H1 (cell line): Measurements from ENCODE around the gene PCNP.

Experiments used
- BCL11A ChIP-seq, 2 experiments: IDR thresholded peaks; one replicate each; pipeline ENCODE4 v1.6.1; 2011; ENCODE audit warnings: low read depth in 2 of 2, low read length in 2 of 2, mild to moderate bottlenecking in 2 of 2
- CTCF ChIP-seq, 3 experiments: IDR thresholded peaks; 1 replicate in 2 of 3; 2 replicates in 1 of 3; pipeline versions ENCODE4 v1.5.1 to v1.6.1; 2011; ENCODE audit warnings: low read length in 3 of 3, mild to moderate bottlenecking in 3 of 3, inconsistent platforms in 2 of 3, low read depth in 1 of 3, moderate library complexity in 1 of 3; ENCODE audit not compliant: insufficient read depth in 1 of 3; ENCODE audit errors: control extremely low read depth in 1 of 3
- EZH2 ChIP-seq: fragments of 200-600 bp; sonication (generic); IDR thresholded peaks from 2 replicates; pipeline ENCODE4 v1.7.1; 2012; ENCODE audit warnings: low read depth, mild to moderate bottlenecking, moderate library complexity, low read length, inconsistent platforms; ENCODE audit not compliant: severe bottlenecking
- GABPA ChIP-seq: IDR thresholded peaks from 2 replicates; pipeline ENCODE4 v1.6.1; 2011; ENCODE audit warnings: mild to moderate bottlenecking, low read length, moderate library complexity, borderline replicate concordance; ENCODE audit not compliant: insufficient read depth
- KDM1A ChIP-seq: fragments of 200-600, 300-600 bp; sonication (generic); IDR thresholded peaks from 2 replicates; pipeline ENCODE4 v1.7.1; 2016; ENCODE audit warnings: mild to moderate bottlenecking, low read length, borderline replicate concordance
- NANOG ChIP-seq: IDR thresholded peaks from 2 replicates; pipeline ENCODE4 v1.6.1; 2011; ENCODE audit warnings: low read length, low read depth, mild to moderate bottlenecking, inconsistent platforms; ENCODE audit not compliant: insufficient read depth, poor library complexity, severe bottlenecking
- NRF1 ChIP-seq: IDR thresholded peaks from 2 replicates; pipeline ENCODE4 v1.6.1; 2011; ENCODE audit warnings: mild to moderate bottlenecking, low read depth, low read length, improper control_type of control experiment
- POLR2A ChIP-seq, 2 experiments: IDR thresholded peaks; 1 replicate in 1 of 2; 2 replicates in 1 of 2; pipeline ENCODE4 v1.6.1; 2011; ENCODE audit warnings: low read depth in 2 of 2, low read length in 2 of 2, mild to moderate bottlenecking in 2 of 2; ENCODE audit errors: control extremely low read depth in 1 of 2
- POLR2AphosphoS5 ChIP-seq: IDR thresholded peaks from 2 replicates; pipeline ENCODE4 v1.6.1; 2011; ENCODE audit warnings: low read depth, low read length
- RFX5 ChIP-seq: IDR thresholded peaks from 2 replicates; pipeline ENCODE4 v1.6.1; 2011; ENCODE audit warnings: low read depth, low read length, improper control_type of control experiment, borderline replicate concordance
- SIN3A ChIP-seq, 2 experiments: IDR thresholded peaks in 1 of 2; conservative IDR thresholded peaks in 1 of 2; 2 replicates each; pipeline ENCODE4 v1.6.1; 2011 to 2012; ENCODE audit warnings: low read length in 2 of 2, improper control_type of control experiment in 1 of 2, low read depth in 1 of 2, mild to moderate bottlenecking in 1 of 2
- TF ChIP-seq, protein P1 (sequence below): IDR thresholded peaks from 2 replicates; pipeline ENCODE4 v1.6.1; 2012; ENCODE audit warnings: low read length, inconsistent platforms

- no peak for TF ChIP-seq EZH2
- no peak for TF ChIP-seq RFX5
- TF ChIP-seq, protein P1, sequence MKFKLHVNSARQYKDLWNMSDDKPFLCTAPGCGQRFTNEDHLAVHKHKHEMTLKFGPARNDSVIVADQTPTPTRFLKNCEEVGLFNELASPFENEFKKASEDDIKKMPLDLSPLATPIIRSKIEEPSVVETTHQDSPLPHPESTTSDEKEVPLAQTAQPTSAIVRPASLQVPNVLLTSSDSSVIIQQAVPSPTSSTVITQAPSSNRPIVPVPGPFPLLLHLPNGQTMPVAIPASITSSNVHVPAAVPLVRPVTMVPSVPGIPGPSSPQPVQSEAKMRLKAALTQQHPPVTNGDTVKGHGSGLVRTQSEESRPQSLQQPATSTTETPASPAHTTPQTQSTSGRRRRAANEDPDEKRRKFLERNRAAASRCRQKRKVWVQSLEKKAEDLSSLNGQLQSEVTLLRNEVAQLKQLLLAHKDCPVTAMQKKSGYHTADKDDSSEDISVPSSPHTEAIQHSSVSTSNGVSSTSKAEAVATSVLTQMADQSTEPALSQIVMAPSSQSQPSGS, result no peak
- peak; percentile 15; the same call in 1 of the 2 replicates for TF ChIP-seq NRF1
- TF ChIP-seq NANOG, result no peak
- TF ChIP-seq BCL11A (IDR thresholded peaks at IDR 0.05; ENCODE audit: low read depth in 2 of 2, low read length in 2 of 2), result no peak
- no peak for TF ChIP-seq SIN3A (conservative IDR thresholded peaks at IDR 0.05 in 1 of 2, IDR thresholded peaks at IDR 0.05 in 1 of 2; ENCODE audit: low read depth in 1 of 2, low read length in 2 of 2)
- no peak for TF ChIP-seq GABPA
- 0 out of 2 replicates have a peak, but pooled peaks have one; percentile 48 for TF ChIP-seq KDM1A
- peak; percentile 67 to 88 for TF ChIP-seq POLR2A (IDR thresholded peaks at IDR 0.05; ENCODE audit: control extremely low read depth in 1 of 2, low read depth in 2 of 2, low read length in 2 of 2)
- peak; percentile 59; the same call in 1 of the 2 replicates for TF ChIP-seq POLR2AphosphoS5
- no peak for TF ChIP-seq CTCF (IDR thresholded peaks at IDR 0.05; ENCODE audit: control extremely low read depth in 1 of 3, insufficient read depth in 1 of 3, low read depth in 1 of 3, low read length in 3 of 3)
These were observed 43.9 kb upstream of the PCNP start for GRCh38 chr3:101529816-101530685.
